ENCODE measurements around the gene RHPN2. TPM values are rescaled to one million over a fixed set of nuclear protein-coding genes. Genes with fewer than 3 reads are reported as not detected.
A peak's percentile ranks its signal among the peaks of the same experiment; 100 is the strongest.

RHPN2 gene
- total RNA-seq, 1 experiment from 2014 or later, result 29.2 TPM

GRCh38 chr19:33048806-33049676, 15.6 kb downstream of the RHPN2 start:
- H4K20me1 ChIP-seq (ENCODE audit: control insufficient read depth, insufficient read depth, insufficient read length), result no peaks in the 10 kb centered on the region
- H2BK120ac ChIP-seq (ENCODE audit: low read depth, low read length, poor library complexity, severe bottlenecking), result no peak overlapping the region
- H3K27me3 ChIP-seq (ENCODE audit: insufficient read depth, low read length), result no peaks in the 10 kb centered on the region
- Mint-ChIP-seq H3K27me3 (ENCODE audit: low read depth) (no peaks in the 10 kb centered on the region), H3K36me3 (ENCODE audit: insufficient read depth in 1 of 3, low read depth in 3 of 3) (peaks cover 8 to 30% (median 20%) of the 10 kb centered on the region in 3 experiments; a peak in 6 of 7 replicates), H3K27ac (peak overlapping the region; percentile 29 to 69 (median 62)), H3K4me3 (no peak overlapping the region), H3K4me1 (peaks cover 23 to 34% of the 10 kb centered on the region in 2 experiments), H3K9me3 (no peaks in the 10 kb centered on the region; a peak in 1 of 5 replicates)
- no peak overlapping the region for H2BK15ac ChIP-seq (ENCODE audit: low read depth, low read length)
- no peak overlapping the region for H3K18ac ChIP-seq (ENCODE audit: insufficient read length, low read depth, low read length)
- no peak overlapping the region for H3K56ac ChIP-seq (ENCODE audit: insufficient read length, low read depth, low read length)
- H2BK20ac ChIP-seq (ENCODE audit: low read depth, low read length, poor library complexity, severe bottlenecking), result no peak overlapping the region
- no peak overlapping the region for H2BK12ac ChIP-seq (ENCODE audit: insufficient read length, low read depth, low read length)
- H2AK5ac ChIP-seq (ENCODE audit: insufficient read length, low read length), result no peak overlapping the region
- no CpG with 5 or more reads among the region's 15 CpGs for WGBS (ENCODE audit: extremely low coverage, insufficient read length, low lambda C conversion rate)
- no peak overlapping the region for H4K91ac ChIP-seq (ENCODE audit: insufficient read length, low read depth, low read length)
- no peak overlapping the region for H3K23ac ChIP-seq (ENCODE audit: insufficient read length, low read depth, low read length)
- H3K4me1 ChIP-seq (ENCODE audit: insufficient read depth, low read length), result no peaks in the 10 kb centered on the region
- H3K9ac ChIP-seq (ENCODE audit: extremely low read depth, insufficient read length, low read length), result no peak overlapping the region
- no peaks in the 10 kb centered on the region for H3K23me2 ChIP-seq (ENCODE audit: insufficient read length, low read depth, low read length, poor library complexity, severe bottlenecking)
- no peak overlapping the region for H3K4ac ChIP-seq (ENCODE audit: low read depth, low read length)
- H3K14ac ChIP-seq (ENCODE audit: insufficient read depth, low read length), result no peak overlapping the region
- no peak overlapping the region for H3K27ac ChIP-seq (ENCODE audit: insufficient read length, low read depth, low read length)
- H3K9me3 ChIP-seq (ENCODE audit: control insufficient read depth, low read depth, low read length), result no peaks in the 10 kb centered on the region
- H3K79me1 ChIP-seq (ENCODE audit: insufficient read depth, low read depth, low read length, poor library complexity, severe bottlenecking), result no peaks in the 10 kb centered on the region
- no peak for DNase-seq
- H3K4me2 ChIP-seq (ENCODE audit: insufficient read depth, insufficient read length, low read length), result no peak overlapping the region
- no peak for TF ChIP-seq CTCF (conservative IDR thresholded peaks at IDR 0.05)
- no peak overlapping the region for H4K8ac ChIP-seq (replicated peaks; ENCODE audit: insufficient read length, low read depth, low read length)
- no peak overlapping the region for H2BK5ac ChIP-seq (ENCODE audit: insufficient read length, low read length)
- H2AFZ ChIP-seq (ENCODE audit: low read length), result no peak overlapping the region
- no peaks in the 10 kb centered on the region; the same call in 1 of the 2 replicates for H3K79me2 ChIP-seq (ENCODE audit: insufficient read depth, low read length)
- H4K5ac ChIP-seq (ENCODE audit: insufficient read length, low read depth, low read length), result no peak overlapping the region
- H3T11ph ChIP-seq (ENCODE audit: low read length), result no peak overlapping the region

All from H9 (cell line).